Measurements from ENCODE around the gene GFER. TPM values are rescaled to one million over a fixed set of nuclear protein-coding genes. Genes with fewer than 3 reads are reported as not detected.

Gene GFER
- total RNA-seq, 1 donor: 8.6 TPM

- no peak for DNase-seq (ENCODE audit: low read depth)
- TF ChIP-seq CTCF (IDR thresholded peaks at IDR 0.05; ENCODE audit: insufficient read depth, low read length): no peak
- no peak overlapping the region for H3K4me3 ChIP-seq (ENCODE audit: low read depth, low read length)
These were observed 17.7 kb downstream of the GFER start for GRCh38 chr16:2001456-2002355.

GRCh38 chr16:2002406-2003230 lies 18.6 kb downstream of the GFER start:
- no peak for TF ChIP-seq CTCF (IDR thresholded peaks at IDR 0.05; ENCODE audit: insufficient read depth, low read length)
- no peak for DNase-seq (ENCODE audit: low read depth)
- no peak overlapping the region for H3K4me3 ChIP-seq (ENCODE audit: low read depth, low read length)

- DNase-seq (ENCODE audit: low read depth): no peak
- no peak overlapping the region for H3K4me3 ChIP-seq (ENCODE audit: low read depth, low read length)
- no peak for TF ChIP-seq CTCF (IDR thresholded peaks at IDR 0.05; ENCODE audit: insufficient read depth, low read length)
These were observed 19.3 kb downstream of the GFER start for GRCh38 chr16:2003231-2003826.

- peak overlapping the region; percentile 13 for H3K4me3 ChIP-seq (ENCODE audit: low read depth, low read length)
- peak; percentile 94 for TF ChIP-seq CTCF (IDR thresholded peaks at IDR 0.05; ENCODE audit: insufficient read depth, low read length)
- DNase-seq (ENCODE audit: low read depth): peak; percentile 71
These were observed 20.0 kb downstream of the GFER start for GRCh38 chr16:2003827-2004641.

- TF ChIP-seq CTCF (IDR thresholded peaks at IDR 0.05; ENCODE audit: insufficient read depth, low read length): no peak
- DNase-seq (ENCODE audit: low read depth): no peak
- no peak overlapping the region for H3K4me3 ChIP-seq (ENCODE audit: low read depth, low read length)
These were observed 21.0 kb downstream of the GFER start for GRCh38 chr16:2004795-2005517.

All from fibroblast of the aortic adventitia (primary cell).